Vagina (tissue), 2 donors: Measurements from ENCODE around the gene CENPX. TPM values are rescaled to one million over a fixed set of nuclear protein-coding genes. Genes with fewer than 3 reads are reported as not detected.
"Not testable (repeated sequence)": the region's sequence is repeated elsewhere in the genome, so short reads cannot be mapped to it uniquely, and the experiment has no call there.

Experiments used
- DNase-seq, 2 donors: peaks; one replicate each; pipeline ENCODE4 v3.0.0-alpha.2; 2017; ENCODE audit errors: extremely low spot score in 2 of 2
- H3K27ac ChIP-seq: fragments of 200-600 bp; sonication (generic); one replicate; pipeline ENCODE4 v1.5.1; 2019
- H3K27me3 ChIP-seq: fragments of 200-600 bp; sonication (generic); one replicate; pipeline ENCODE4 v1.5.1; 2019
- H3K36me3 ChIP-seq, 2 donors: fragments of 200-600 bp; sonication (generic); one replicate each; pipeline ENCODE4 v1.5.1; 2017 to 2019
- H3K4me1 ChIP-seq: fragments of 200-600 bp; sonication (generic); one replicate; pipeline ENCODE4 v1.5.1; 2019
- H3K4me3 ChIP-seq, 2 donors: fragments of 200-600 bp; sonication (generic); 1 replicate in 1 of 2; 2 replicates in 1 of 2; pipeline ENCODE4 v1.5.1; 2016 to 2019
- H3K9me3 ChIP-seq: fragments of 200-600 bp; sonication (generic); one replicate; pipeline ENCODE4 v1.5.1; 2019
- CTCF ChIP-seq, 3 experiments: fragments of 450-650 bp in 2 of 3; fragments of 200-600 bp in 1 of 3; sonication (generic) in 1 of 3; IDR thresholded peaks; one replicate each; pipeline ENCODE4 v1.5.1; 2017 to 2019; ENCODE audit warnings: antibody characterized with exemption in 3 of 3, mild to moderate bottlenecking in 2 of 3, moderate library complexity in 2 of 3
- POLR2A ChIP-seq, 2 donors: fragments of 450-650 bp; IDR thresholded peaks; one replicate each; pipeline ENCODE4 v1.6.1; 2017; ENCODE audit warnings: antibody characterized with exemption in 2 of 2, mild to moderate bottlenecking in 2 of 2, moderate library complexity in 2 of 2
- POLR2AphosphoS5 ChIP-seq, 2 donors: sonication (generic); formaldehyde crosslinking; IDR thresholded peaks; one replicate each; pipeline ENCODE4 v1.9.0; 2017; ENCODE audit warnings: antibody characterized with exemption in 2 of 2, mild to moderate bottlenecking in 2 of 2, low read depth in 1 of 2; ENCODE audit not compliant: insufficient read depth in 1 of 2
- intact Hi-C: fragments of 100-400 bp; cut with DNase I; formaldehyde crosslinking; loops from one replicate; pipeline ENCODE4 v1.15.1; 2023
- total RNA-seq: library from RNA; depleted of rRNA; stranded (reverse); fragments of >200 nt; gene quantifications from one replicate; pipeline ENCODE4 v1.2.3, GENCODE V29; 2016

CENPX gene
- total RNA-seq, 1 donor from 2014 or later = 101 TPM

- Histone ChIP-seq H3K36me3 (no peaks in the 10 kb centered on the region), H3K27me3 (no peaks in the 10 kb centered on the region), H3K9me3 (no peaks in the 10 kb centered on the region), H3K4me1 (peaks cover 16% of the 10 kb centered on the region), H3K4me3 (no peak overlapping the region), H3K27ac (no peak overlapping the region)
- TF ChIP-seq POLR2A (IDR thresholded peaks at IDR 0.05) (no peak), CTCF (IDR thresholded peaks at IDR 0.05) (no peak), POLR2AphosphoS5 (IDR thresholded peaks at IDR 0.05; ENCODE audit: insufficient read depth in 1 of 2, low read depth in 1 of 2) (no peak)
- no peak for DNase-seq
- intact Hi-C loops = loop anchor here (10.0 kb wide), 1 partner anchor 285 kb away; no protein-coding TSS in a partner anchor
Observed at GRCh38 chr17:82039695-82040299, 17.1 kb upstream of the CENPX start.

- not testable (repeated sequence) for H3K9me3 ChIP-seq, H3K27me3 ChIP-seq, H3K27ac ChIP-seq
Observed at GRCh38 chr17:82038796-82039409, 16.2 kb upstream of the CENPX start.

GRCh38 chr17:82037889-82038195 lies 15.2 kb upstream of the CENPX start:
- Histone ChIP-seq H3K27ac (peak overlapping the region; percentile 87), H3K36me3 (no peaks in the 10 kb centered on the region), H3K4me1 (peaks cover 16% of the 10 kb centered on the region), H3K9me3 (no peaks in the 10 kb centered on the region), H3K27me3 (no peaks in the 10 kb centered on the region), H3K4me3 (peak overlapping the region; percentile 71 to 79)
- no peak for TF ChIP-seq POLR2A (IDR thresholded peaks at IDR 0.05)
- no peak for TF ChIP-seq POLR2AphosphoS5 (IDR thresholded peaks at IDR 0.05; ENCODE audit: insufficient read depth in 1 of 2, low read depth in 1 of 2)
- TF ChIP-seq CTCF (IDR thresholded peaks at IDR 0.05) = no peak
- DNase-seq = no peak
- intact Hi-C loops = no loop called here

More at GRCh38 chr17:82038796-82039409, 16.2 kb upstream of the CENPX start:
- H3K36me3 ChIP-seq, intact Hi-C loops, DNase-seq, H3K4me3 ChIP-seq: not testable (repeated sequence)
- peaks cover 16% of the 10 kb centered on the region for H3K4me1 ChIP-seq

GRCh38 chr17:82037092-82037888 lies 14.6 kb upstream of the CENPX start, which contains the start of gene DCXR:
Gene DCXR, minus strand, starts transcription at chr17:82037697. Its CDS starts 15 bp downstream, at chr17:82037682.
- TF ChIP-seq POLR2A (IDR thresholded peaks at IDR 0.05) = peak in 1 of 2 donors; percentile 95
- peak; percentile 13 to 64 (median 50) for TF ChIP-seq CTCF (IDR thresholded peaks at IDR 0.05)
- peak; percentile 71 to 98 for TF ChIP-seq POLR2AphosphoS5 (IDR thresholded peaks at IDR 0.05; ENCODE audit: insufficient read depth in 1 of 2, low read depth in 1 of 2)
- peak within 1 kb of the TSS; percentile 87 for H3K27ac ChIP-seq
- peak within 1 kb of the TSS; percentile 71 to 79 for H3K4me3 ChIP-seq
- peak in 1 of 2 donors; percentile 97 for DNase-seq
- intact Hi-C loops = no loop called here
- H3K9me3 ChIP-seq = no peaks in the 10 kb centered on the region
- peaks cover 19% of the 10 kb centered on the region for H3K4me1 ChIP-seq
- no peaks in the 10 kb centered on the region for H3K27me3 ChIP-seq
- no peaks in the 10 kb centered on the region for H3K36me3 ChIP-seq

- intact Hi-C loops = no loop called here
- H3K4me3 ChIP-seq = peak overlapping the region; percentile 71 to 79
- no peaks in the 10 kb centered on the region for H3K36me3 ChIP-seq
- H3K27ac ChIP-seq = peak overlapping the region; percentile 87
- no peaks in the 10 kb centered on the region for H3K9me3 ChIP-seq
- no peak for DNase-seq
- H3K27me3 ChIP-seq = no peaks in the 10 kb centered on the region
- H3K4me1 ChIP-seq = peaks cover 24% of the 10 kb centered on the region
- TF ChIP-seq POLR2A (IDR thresholded peaks at IDR 0.05) (no peak), POLR2AphosphoS5 (IDR thresholded peaks at IDR 0.05; ENCODE audit: insufficient read depth in 1 of 2, low read depth in 1 of 2) (no peak), CTCF (IDR thresholded peaks at IDR 0.05) (no peak)
Observed at GRCh38 chr17:82036634-82037091, 14.0 kb upstream of the CENPX start.
